Renal cortical epithelial cell (primary cell): ENCODE data around the gene FAM187B. TPM values are rescaled to one million over a fixed set of nuclear protein-coding genes. Genes with fewer than 3 reads are reported as not detected.

Experiments
- DNase-seq: peaks from one replicate; pipeline ENCODE4 v3.0.0-alpha.2; 2011; ENCODE audit warnings: low read depth
- total RNA-seq: library from RNA; depleted of rRNA; stranded (reverse); fragments of >200 nt; gene quantifications from 2 replicates; pipeline ENCODE4 v1.2.3, GENCODE V29; 2014

Gene FAM187B
- total RNA-seq, 1 donor from 2014 or later: not detected

GRCh38 chr19:35213663-35214632 lies 14.6 kb downstream of the FAM187B start:
- peak; percentile 37 for DNase-seq

GRCh38 chr19:35212241-35212640 lies 16.3 kb downstream of the FAM187B start:
- no peak for DNase-seq

GRCh38 chr19:35211545-35212230 lies 16.9 kb downstream of the FAM187B start:
- DNase-seq: no peak

- no peak for DNase-seq
These were observed 18.9 kb downstream of the FAM187B start for GRCh38 chr19:35209646-35210045.

- DNase-seq: no peak
These were observed 20.4 kb downstream of the FAM187B start for GRCh38 chr19:35208121-35208520.

GRCh38 chr19:35207391-35207871 lies 21.1 kb downstream of the FAM187B start:
- DNase-seq: peak; percentile 13

- DNase-seq: no peak
These were observed 21.7 kb downstream of the FAM187B start for GRCh38 chr19:35206855-35207254.

- no peak for DNase-seq
These were observed 22.2 kb downstream of the FAM187B start for GRCh38 chr19:35206379-35206778.

- DNase-seq: no peak
These were observed 22.7 kb downstream of the FAM187B start for GRCh38 chr19:35205733-35206323.

- DNase-seq: no peak
These were observed 23.5 kb downstream of the FAM187B start for GRCh38 chr19:35204799-35205732.

- DNase-seq: no peak
These were observed 25.5 kb downstream of the FAM187B start for GRCh38 chr19:35202722-35203688.

- no peak for DNase-seq
These were observed 29.1 kb downstream of the FAM187B start for GRCh38 chr19:35199481-35199880.

GRCh38 chr19:35196861-35197260 lies 31.7 kb downstream of the FAM187B start:
- peak; percentile 79 for DNase-seq

GRCh38 chr19:35195830-35196229 lies 32.7 kb downstream of the FAM187B start:
- DNase-seq: peak; percentile 92

GRCh38 chr19:35194012-35194984 lies 34.2 kb downstream of the FAM187B start:
- no peak for DNase-seq

- DNase-seq: no peak
These were observed 43.7 kb downstream of the FAM187B start for GRCh38 chr19:35184884-35185283.

GRCh38 chr19:35184267-35184666 lies 44.3 kb downstream of the FAM187B start:
- no peak for DNase-seq

- DNase-seq: no peak
These were observed 47.2 kb downstream of the FAM187B start for GRCh38 chr19:35181387-35181786.

- DNase-seq: no peak
These were observed 48.7 kb downstream of the FAM187B start for GRCh38 chr19:35179830-35180229.
